HEK293T (cell line): ENCODE data around the gene DNAJC3.
A peak's percentile ranks its signal among the peaks of the same experiment; 100 is the strongest.

Source experiments
- CTCF ChIA-PET: fragments of 350-600 bp; formaldehyde crosslinking; extraction: SDS; loops from one replicate; lab custom pipeline; 2021; ENCODE audit warnings: antibody characterized with exemption, inconsistent platforms; lab: Yijun Ruan, JAX
- POLR2A ChIA-PET: fragments of 350-600 bp; formaldehyde crosslinking; extraction: SDS; loops from one replicate; lab custom pipeline; 2020; ENCODE audit warnings: antibody characterized with exemption, inconsistent platforms; lab: Yijun Ruan, JAX
- DNase-seq: peaks from one replicate; pipeline ENCODE4 v3.0.0; 2012; ENCODE audit warnings: mixed read lengths; ENCODE audit errors: extremely low spot score
- ARNT ChIP-seq: fragments of 450-650 bp; IDR thresholded peaks from 2 replicates; pipeline ENCODE4 v1.6.1; 2017; ENCODE audit warnings: mild to moderate bottlenecking
- BHLHE40 ChIP-seq: fragments of 450-650 bp; IDR thresholded peaks from 2 replicates; pipeline ENCODE4 v1.6.1; 2016; ENCODE audit warnings: mild to moderate bottlenecking, moderate library complexity, borderline replicate concordance
- CTBP1 ChIP-seq: fragments of 450-650 bp; IDR thresholded peaks from 2 replicates; pipeline ENCODE4 v1.6.1; 2016; ENCODE audit warnings: borderline replicate concordance
- ELF4 ChIP-seq: fragments of 450-650 bp; IDR thresholded peaks from 2 replicates; pipeline ENCODE4 v1.6.1; 2017; ENCODE audit warnings: antibody characterized with exemption
- FOXA1 ChIP-seq: fragments of 450-650 bp; IDR thresholded peaks from 2 replicates; pipeline ENCODE4 v1.6.1; 2016; ENCODE audit warnings: mild to moderate bottlenecking
- FOXK2 ChIP-seq: fragments of 450-650 bp; IDR thresholded peaks from 2 replicates; pipeline ENCODE4 v1.6.1; 2016; ENCODE audit warnings: mild to moderate bottlenecking
- FOXM1 ChIP-seq: fragments of 450-650 bp; IDR thresholded peaks from 2 replicates; pipeline ENCODE4 v1.6.1; 2017; ENCODE audit warnings: mild to moderate bottlenecking, borderline replicate concordance
- HDGF ChIP-seq: fragments of 450-650 bp; IDR thresholded peaks from 2 replicates; pipeline ENCODE4 v1.6.1; 2017; ENCODE audit warnings: antibody characterized with exemption, borderline replicate concordance
- L3MBTL2 ChIP-seq: fragments of 450-650 bp; conservative IDR thresholded peaks from 2 replicates; pipeline ENCODE4 v1.6.1; 2016; ENCODE audit warnings: mild to moderate bottlenecking
- LEF1 ChIP-seq: fragments of 450-650 bp; IDR thresholded peaks from 2 replicates; pipeline ENCODE4 v1.6.1; 2017; ENCODE audit warnings: mild to moderate bottlenecking, borderline replicate concordance
- NFRKB ChIP-seq: fragments of 450-650 bp; IDR thresholded peaks from 2 replicates; pipeline ENCODE4 v1.6.1; 2016; ENCODE audit warnings: mild to moderate bottlenecking, moderate library complexity
- SP1 ChIP-seq: fragments of 450-650 bp; IDR thresholded peaks from 2 replicates; pipeline ENCODE4 v1.6.1; 2017
- SUZ12 ChIP-seq: fragments of 450-650 bp; IDR thresholded peaks from 2 replicates; pipeline ENCODE4 v1.6.1; 2016; ENCODE audit warnings: mild to moderate bottlenecking
- TARDBP ChIP-seq: fragments of 450-650 bp; IDR thresholded peaks from 2 replicates; pipeline ENCODE4 v1.6.1; 2016
- ZNF384 ChIP-seq: fragments of 450-650 bp; IDR thresholded peaks from 2 replicates; pipeline ENCODE4 v1.6.1; 2016
- TF ChIP-seq, protein P1 (sequence below): fragments of 450-650 bp; IDR thresholded peaks from 2 replicates; pipeline ENCODE4 v1.6.1; 2016

The DNAJC3 gene

GRCh38 chr13:95822303-95822702 lies 145.4 kb downstream of the DNAJC3 start:
- POLR2A ChIA-PET = no interaction called here
- CTCF ChIA-PET = no interaction called here
- TF ChIP-seq FOXK2 (no peak), ZNF384 (no peak), ARNT (no peak), HDGF (no peak), CTBP1 (no peak), NFRKB (no peak), L3MBTL2 (no peak), SP1 (no peak), ELF4 (no peak), FOXA1 (no peak), SUZ12 (no peak)
- TF ChIP-seq, protein P1, sequence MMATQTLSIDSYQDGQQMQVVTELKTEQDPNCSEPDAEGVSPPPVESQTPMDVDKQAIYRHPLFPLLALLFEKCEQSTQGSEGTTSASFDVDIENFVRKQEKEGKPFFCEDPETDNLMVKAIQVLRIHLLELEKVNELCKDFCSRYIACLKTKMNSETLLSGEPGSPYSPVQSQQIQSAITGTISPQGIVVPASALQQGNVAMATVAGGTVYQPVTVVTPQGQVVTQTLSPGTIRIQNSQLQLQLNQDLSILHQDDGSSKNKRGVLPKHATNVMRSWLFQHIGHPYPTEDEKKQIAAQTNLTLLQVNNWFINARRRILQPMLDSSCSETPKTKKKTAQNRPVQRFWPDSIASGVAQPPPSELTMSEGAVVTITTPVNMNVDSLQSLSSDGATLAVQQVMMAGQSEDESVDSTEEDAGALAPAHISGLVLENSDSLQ = no peak
- no peak for DNase-seq

- no peak for TF ChIP-seq FOXK2
- no peak for TF ChIP-seq SP1
- no peak for TF ChIP-seq ZNF384
- TF ChIP-seq ARNT = no peak
- no peak for TF ChIP-seq BHLHE40
- TF ChIP-seq ELF4 = no peak
- TF ChIP-seq NFRKB = no peak
- TF ChIP-seq CTBP1 = no peak
- TF ChIP-seq, protein P1 = no peak
- CTCF ChIA-PET = interaction anchor here (1.1 to 3.5 kb wide), 4 partner anchors 129 to 1048 kb away, joined by 3 to 30 read pairs (median 3); no protein-coding TSS in a partner anchor
- POLR2A ChIA-PET = no interaction called here
- no peak for DNase-seq
Measured at GRCh38 chr13:95833126-95833525, 156.2 kb downstream of the DNAJC3 start.

GRCh38 chr13:95833719-95834118 lies 156.8 kb downstream of the DNAJC3 start:
- no peak for DNase-seq
- no peak for TF ChIP-seq BHLHE40
- no peak for TF ChIP-seq CTBP1
- TF ChIP-seq FOXA1 = no peak
- no peak for TF ChIP-seq L3MBTL2
- no peak for TF ChIP-seq ZNF384
- TF ChIP-seq FOXK2 = no peak
- TF ChIP-seq HDGF = no peak
- no peak for TF ChIP-seq TARDBP
- TF ChIP-seq SUZ12 = no peak
- TF ChIP-seq FOXM1 = no peak
- TF ChIP-seq ARNT = no peak
- no peak for TF ChIP-seq LEF1
- TF ChIP-seq ELF4 = no peak
- TF ChIP-seq SP1 = no peak
- TF ChIP-seq NFRKB = no peak
- TF ChIP-seq, protein P1 = no peak
- ChIA-PET CTCF (interaction anchor here (0.6 to 3.5 kb wide), 7 partner anchors 8 to 1047 kb away, joined by 3 to 30 read pairs (median 3); no protein-coding TSS in a partner anchor), POLR2A (interaction anchor here (1.0 kb wide), 1 partner anchor 157 kb away, joined by 3 read pairs; the partner anchor contains the start of gene DNAJC3)

GRCh38 chr13:95834134-95834765 lies 157.3 kb downstream of the DNAJC3 start:
- no peak for TF ChIP-seq LEF1
- no peak for TF ChIP-seq FOXA1
- TF ChIP-seq CTBP1 = no peak
- TF ChIP-seq FOXK2 = no peak
- TF ChIP-seq SP1 = no peak
- no peak for TF ChIP-seq FOXM1
- TF ChIP-seq ARNT = no peak
- TF ChIP-seq L3MBTL2 = no peak
- TF ChIP-seq, protein P1 = no peak
- TF ChIP-seq ZNF384 = no peak
- no peak for TF ChIP-seq HDGF
- TF ChIP-seq TARDBP = no peak
- no peak for TF ChIP-seq BHLHE40
- TF ChIP-seq ELF4 = no peak
- no peak for TF ChIP-seq SUZ12
- TF ChIP-seq NFRKB = no peak
- CTCF ChIA-PET = interaction anchor here (0.6 to 3.5 kb wide), 7 partner anchors 9 to 1046 kb away, joined by 3 to 30 read pairs (median 3); no protein-coding TSS in a partner anchor
- DNase-seq = peak; percentile 73
- POLR2A ChIA-PET = interaction anchor here (1.0 kb wide), 1 partner anchor 158 kb away, joined by 3 read pairs; the partner anchor contains the start of gene DNAJC3

- ChIA-PET CTCF (no interaction called here), POLR2A (no interaction called here)
- no peak for DNase-seq
- TF ChIP-seq TARDBP = no peak
- TF ChIP-seq ARNT = no peak
- no peak for TF ChIP-seq FOXA1
- TF ChIP-seq HDGF = no peak
- TF ChIP-seq FOXM1 = no peak
- no peak for TF ChIP-seq NFRKB
- TF ChIP-seq ZNF384 = no peak
- TF ChIP-seq ELF4 = no peak
- no peak for TF ChIP-seq SP1
Measured at GRCh38 chr13:95841894-95842293, 165.0 kb downstream of the DNAJC3 start.

GRCh38 chr13:95842898-95843297 lies 166.0 kb downstream of the DNAJC3 start:
- no peak for TF ChIP-seq FOXA1
- TF ChIP-seq ARNT = no peak
- no peak for TF ChIP-seq BHLHE40
- TF ChIP-seq SP1 = no peak
- no peak for TF ChIP-seq FOXK2
- no peak for TF ChIP-seq L3MBTL2
- TF ChIP-seq ZNF384 = no peak
- no peak for TF ChIP-seq TARDBP
- no peak for TF ChIP-seq NFRKB
- TF ChIP-seq SUZ12 = no peak
- TF ChIP-seq LEF1 = no peak
- TF ChIP-seq HDGF = no peak
- no peak for TF ChIP-seq FOXM1
- no peak for DNase-seq
- CTCF ChIA-PET = no interaction called here
- POLR2A ChIA-PET = no interaction called here
